Hematopoietic multipotent progenitor cell treated with erythropoietin and hydrocortisone succinate and interleukin-3 and kit ligand, for 6 days (in vitro differentiated cells): Measurements from ENCODE around the gene TMEM134.

ENCODE experiments used
- DNase-seq: peaks from one replicate; pipeline ENCODE4 v3.0.0-alpha.2; 2015

Gene TMEM134

DNA sequence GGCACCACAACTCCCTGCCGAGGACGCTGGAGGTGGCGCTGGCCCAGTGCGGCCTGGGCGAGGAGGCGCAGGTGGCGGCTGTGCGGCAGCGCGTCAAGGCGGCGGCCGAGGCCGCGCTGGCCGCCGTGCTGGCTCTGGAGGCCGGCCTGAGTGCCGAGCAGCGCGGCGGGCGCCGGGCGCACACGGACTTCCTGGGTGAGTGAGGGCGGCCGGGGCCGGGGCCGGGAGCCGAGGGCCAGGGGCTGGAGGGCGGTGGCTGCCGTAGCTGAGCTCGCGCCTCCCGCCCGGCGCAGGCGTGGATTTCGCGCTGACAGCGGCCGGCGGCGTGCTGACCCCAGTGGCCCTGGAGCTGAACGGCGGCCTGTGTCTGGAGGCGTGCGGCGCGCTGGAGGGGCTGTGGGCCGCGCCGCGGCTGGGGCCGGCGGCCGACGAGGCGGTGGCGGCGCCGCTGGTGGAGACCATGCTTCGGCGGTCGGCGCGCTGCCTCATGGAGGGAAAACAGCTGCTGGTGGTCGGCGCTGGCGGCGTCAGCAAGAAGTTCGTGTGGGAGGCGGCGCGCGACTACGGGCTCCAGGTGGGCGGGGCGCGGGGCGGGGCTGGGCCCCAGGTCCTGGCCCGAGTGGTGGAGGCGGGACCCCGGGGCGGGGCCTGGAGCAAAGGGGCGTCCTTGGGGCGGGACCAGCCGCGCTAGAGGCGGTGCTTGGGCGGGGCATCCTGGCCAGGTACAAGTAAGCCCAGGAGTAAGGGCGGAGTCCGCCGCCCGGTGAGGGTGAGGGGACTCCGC, 48.2 kb downstream of the TMEM134 start:
- DNase-seq = peak; percentile 96

DNA sequence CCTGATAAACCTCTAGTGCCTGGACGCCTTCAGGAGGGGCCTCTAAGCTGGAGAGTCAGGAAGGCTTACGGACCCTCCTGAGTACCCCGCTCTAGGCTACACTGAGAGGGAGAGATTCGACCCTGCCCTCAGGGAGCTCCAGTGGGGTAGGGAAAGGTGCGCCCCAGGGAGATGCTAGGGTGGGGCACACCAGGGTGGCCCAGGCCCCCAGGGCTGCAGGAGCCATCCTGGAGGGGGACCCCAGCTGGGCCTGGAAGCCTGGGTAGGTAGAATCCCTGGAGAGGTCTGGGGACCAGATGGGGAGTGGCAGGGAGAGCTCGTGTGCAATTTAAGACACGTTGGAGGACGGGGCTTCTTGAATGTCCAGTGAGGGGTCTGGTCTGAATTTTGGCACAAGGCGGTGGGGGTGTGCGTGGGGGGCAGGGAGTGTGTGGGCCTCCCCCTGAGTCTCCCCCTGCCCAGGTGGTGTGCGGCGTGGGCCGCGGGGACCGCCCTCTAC, 48.9 kb downstream of the TMEM134 start:
- DNase-seq = no peak

DNA sequence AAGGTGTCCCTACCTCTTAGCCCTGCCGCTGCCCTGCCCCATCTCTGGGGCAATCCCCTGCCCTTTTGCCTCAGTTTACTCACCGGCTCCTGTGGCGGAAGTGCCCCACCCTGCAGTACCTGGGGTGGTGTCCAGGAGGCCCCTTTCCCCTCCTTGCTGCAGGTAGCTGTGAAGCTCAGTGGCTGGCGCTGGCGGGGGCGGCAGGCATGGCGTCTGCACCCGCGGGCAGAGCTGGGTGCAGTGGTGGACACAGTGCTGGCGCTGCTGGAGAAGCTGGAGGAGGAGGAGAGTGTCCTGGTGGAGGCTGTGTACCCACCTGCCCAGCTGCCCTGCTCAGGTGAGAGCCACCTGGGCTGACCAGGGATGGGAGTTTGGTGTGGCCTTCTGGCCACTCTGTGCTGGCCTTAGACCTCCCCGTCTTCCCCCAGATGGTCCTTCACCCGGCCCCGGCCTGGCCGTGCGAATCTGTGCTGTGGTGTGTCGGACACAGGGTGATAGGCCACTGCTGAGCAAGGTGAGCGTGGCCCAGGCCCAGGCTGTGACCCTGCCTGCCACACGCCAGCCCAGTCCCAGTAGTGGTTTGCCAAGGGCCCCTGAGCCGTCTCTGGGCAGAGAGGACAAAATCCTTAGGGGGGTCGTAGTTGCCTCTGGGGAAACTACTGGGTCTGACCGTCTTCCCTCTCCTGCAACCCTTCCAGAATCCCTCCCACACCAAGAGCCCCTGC, 49.6 kb downstream of the TMEM134 start:
- no peak for DNase-seq

DNA sequence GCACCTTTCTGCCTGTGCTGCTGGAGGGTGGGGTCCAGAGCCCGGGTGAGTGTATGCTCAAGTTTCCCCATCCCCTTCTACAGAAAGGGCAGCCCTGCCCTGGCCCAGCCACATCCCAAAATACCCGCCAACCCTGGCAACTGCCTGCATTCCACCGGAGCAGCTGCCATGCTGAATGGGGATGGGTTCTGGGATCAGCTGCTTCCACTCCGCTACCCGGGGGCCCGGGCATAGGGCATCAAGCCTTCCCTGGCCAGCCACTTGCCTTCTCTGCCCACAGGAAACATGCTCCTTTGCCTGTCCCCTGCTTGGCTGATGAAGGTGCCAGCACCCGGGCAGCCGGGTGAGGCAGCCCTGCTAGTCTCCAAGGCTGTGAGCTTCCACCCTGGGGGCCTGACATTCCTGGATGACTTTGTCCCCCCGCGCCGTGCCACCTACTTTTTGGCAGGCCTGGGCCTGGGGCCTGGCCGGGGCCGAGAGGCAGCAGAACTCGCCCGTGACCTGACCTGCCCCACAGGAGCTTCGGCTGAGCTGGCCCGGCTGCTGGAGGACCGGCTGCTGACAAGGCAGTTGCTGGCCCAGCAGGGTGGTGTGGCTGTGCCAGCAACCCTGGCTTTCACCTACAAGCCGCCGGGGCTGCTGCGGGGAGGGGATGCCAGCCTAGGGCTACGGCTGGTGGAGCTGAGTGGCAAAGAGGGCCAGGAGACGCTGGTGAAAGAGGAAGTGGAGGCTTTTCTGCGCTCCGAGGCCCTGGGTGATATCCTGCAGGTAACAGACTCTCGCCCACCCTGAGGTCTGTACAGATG, 50.4 kb downstream of the TMEM134 start:
- peak; percentile 62 for DNase-seq

DNA sequence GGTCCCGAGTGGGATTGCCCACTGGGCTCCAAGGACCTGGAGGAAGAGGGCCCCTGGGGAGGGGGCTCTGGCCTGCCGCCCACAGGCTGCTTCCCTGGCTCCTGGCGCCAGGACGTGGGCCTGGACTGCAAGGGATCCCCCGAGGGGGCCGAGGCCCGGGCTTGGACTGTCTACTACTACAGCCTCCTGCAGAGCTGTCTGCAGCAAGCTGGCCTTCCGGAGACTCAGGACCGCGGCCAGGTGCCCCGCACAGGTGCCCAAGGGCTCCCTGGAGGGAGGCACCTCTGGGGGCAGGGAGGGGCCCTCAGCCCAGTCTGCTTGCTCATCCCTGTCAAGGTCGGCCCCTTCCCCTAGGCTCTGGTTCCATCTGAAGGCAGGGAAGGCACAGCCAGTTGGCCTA, 51.6 kb downstream of the TMEM134 start:
- no peak for DNase-seq

DNA sequence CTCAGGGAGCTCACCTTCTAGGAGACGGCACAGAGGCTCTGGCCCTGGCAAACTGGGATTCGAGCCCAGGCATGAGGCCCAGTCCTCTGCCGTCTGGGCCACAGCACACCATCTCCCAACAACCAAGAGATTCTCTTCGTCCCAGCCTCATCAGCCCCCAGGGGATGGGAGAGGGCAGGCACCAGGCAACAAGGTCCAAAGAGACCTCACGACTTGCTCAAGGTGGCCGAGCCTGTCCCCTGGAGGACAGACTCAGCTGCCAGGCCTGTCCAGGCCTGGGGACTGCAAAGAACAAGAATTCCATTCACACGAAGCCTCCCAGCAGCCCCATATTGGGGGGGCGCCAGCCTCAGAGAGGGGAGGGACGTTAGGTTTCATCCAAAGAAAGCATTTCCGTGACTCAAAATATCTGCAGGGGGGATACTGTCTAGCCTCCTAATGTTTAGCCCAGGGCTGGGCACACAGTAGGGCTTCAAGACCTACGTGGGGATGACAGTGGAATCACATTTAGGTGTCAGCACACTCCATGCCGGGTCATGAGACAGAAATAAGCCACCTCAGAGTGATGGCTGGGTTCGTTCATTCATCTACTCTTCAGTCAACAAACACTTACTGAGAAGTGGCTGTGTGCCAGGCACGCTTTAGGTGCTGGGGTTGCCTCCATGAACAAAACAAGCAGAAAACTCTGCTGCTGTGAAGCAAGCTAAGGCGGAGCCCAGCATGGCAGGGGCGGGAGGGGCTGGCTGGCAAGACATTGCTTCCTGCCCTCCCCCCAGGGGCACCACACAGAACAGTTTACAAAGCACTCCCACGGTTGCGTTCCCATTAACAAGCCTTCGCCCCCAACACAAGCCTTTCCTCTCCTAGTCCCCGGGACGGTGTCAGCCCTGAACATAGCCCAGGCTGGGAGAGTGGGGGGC, 52.4 kb downstream of the TMEM134 start:
- peak; percentile 87 for DNase-seq

DNA sequence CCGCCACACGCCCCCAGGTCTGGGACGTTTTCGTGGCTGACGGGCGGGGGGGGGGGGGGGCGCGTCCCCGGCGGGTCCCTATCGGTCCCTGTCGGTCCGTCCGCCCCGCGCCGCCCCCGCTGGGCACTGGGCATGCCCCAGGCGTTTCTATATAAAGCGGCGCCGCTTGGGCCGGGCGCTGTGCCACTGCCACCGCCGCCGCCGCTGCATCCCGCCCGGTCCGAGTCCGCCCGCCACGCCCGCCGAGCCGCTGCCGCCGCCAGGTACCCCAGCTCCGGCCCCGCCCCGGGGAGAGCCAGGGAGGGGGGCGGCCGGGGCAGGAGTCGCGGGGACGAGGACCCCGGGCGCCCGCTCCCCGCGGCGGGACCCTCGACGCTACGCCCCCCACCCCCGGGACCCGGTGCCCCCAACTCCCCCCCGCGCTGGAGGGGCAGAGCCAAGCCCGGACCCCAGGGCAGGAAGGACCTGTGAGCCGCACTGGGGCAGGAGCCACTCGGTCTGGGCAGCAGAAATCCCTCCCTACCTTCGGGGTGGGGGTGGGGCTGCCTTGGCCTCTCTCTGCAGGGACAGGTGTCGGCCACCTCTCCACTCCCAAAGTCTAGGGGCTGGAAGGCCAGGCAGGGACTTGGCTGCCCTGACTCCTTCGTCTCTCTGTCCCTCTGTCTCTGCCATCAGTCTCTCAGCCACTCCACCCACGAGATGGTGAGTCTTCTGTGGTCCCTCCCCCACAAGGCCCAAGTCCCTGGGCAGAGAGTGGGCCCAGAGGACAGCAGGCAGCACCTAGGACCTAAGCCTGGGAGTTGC, 53.3 kb downstream of the TMEM134 start, which contains the start of gene CARNS1:
Gene CARNS1, plus strand, starts transcription at position 178 of the 804 bp plus-strand sequence. Its CDS starts 522 bp downstream, at position 700.
- no peak for DNase-seq

DNA sequence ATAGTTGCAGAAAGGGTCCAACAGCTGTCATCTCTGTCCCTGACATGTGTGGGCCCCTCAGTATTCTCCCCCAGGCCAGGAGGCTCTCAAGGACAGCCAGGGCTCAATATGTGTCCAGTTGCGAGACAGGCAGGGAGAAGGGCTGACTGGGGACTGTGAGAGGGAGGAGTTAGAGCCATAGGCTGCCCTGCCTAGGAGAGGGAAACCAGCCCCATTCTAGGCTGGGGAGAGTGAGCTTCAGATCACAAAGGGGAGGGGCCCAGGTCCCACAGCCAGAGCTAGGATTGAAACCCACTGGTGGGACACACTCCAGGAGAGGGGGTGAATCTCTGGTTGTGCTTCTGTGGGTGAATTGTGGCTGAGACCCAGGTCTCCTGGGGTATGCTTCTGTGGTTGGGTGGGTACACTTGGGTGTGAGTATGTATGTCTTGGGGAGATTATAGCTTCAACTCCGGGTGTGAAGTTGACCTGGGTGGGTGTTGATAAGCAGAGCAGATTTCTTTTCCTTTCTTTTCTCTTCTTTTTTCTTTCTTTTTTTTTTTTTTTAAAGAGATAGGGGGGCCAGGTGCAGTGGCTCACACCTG, 55.7 kb downstream of the TMEM134 start:
- DNase-seq = peak; percentile 94

DNA sequence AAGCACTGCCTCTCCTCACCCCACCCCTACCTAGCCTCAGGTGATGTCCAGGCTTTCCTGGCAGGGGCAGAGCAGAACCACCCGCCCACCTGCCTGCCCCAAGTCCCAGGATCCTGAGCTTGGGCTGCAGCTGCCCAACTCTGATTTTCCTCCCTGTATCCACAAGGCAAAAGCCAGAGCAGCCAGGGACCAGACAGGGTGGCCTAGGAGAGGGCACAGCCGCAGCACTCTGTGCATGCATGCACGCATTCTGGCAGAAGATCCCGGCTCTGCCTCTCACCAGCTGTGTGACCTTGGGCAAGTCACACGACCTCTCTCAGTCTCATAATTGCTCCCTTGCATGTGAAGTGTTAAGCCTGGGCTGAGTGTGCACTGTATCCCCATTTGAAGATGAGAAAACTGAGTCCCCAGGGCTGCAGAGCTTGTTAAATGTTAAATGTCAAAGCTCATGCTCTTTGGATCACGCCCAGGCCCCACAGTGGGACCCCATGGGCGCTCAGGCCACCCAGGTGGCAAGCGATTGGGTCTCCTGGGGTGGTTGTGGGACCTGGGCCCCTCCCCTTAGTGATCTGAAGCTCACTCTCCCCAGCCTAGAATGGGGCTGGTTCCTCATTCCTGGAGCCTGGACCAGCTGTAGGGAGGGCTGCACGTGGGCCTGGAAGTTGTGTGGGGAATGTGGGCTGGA, 56.4 kb downstream of the TMEM134 start:
- no peak for DNase-seq

DNA sequence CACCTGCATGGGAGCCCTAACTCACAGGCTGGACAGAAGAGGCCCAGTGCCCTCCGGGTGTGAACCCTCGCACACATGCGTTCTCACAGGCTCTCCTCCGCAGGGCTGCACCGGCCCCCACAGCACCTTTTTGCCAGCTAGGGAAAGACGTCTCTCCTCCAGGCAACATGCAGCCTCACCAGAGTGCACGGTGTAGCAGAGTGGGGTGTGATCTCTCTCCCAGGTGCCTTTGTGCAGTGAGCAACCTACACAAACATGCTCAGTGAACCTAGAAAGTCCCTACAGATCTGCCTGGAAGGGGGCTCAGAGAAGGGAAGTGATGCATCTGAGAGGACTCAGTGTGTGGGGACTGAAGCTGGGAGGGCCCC, 57.3 kb downstream of the TMEM134 start:
- no peak for DNase-seq
